Measurements from ENCODE around the gene UBE2J2. TPM values are rescaled to one million over a fixed set of nuclear protein-coding genes. Genes with fewer than 3 reads are reported as not detected.

UBE2J2 gene
- total RNA-seq, 1 experiment from 2014 or later: 182 TPM

GRCh38 chr1:1322418-1322817, 48.8 kb upstream of the UBE2J2 start:
- H3K36me3 ChIP-seq (ENCODE audit: low read depth, low read length): peaks cover 25% of the 10 kb centered on the region; the same call in 1 of the 2 replicates
- intact Hi-C loops (cut with micrococcal nuclease): no loop called here
- H3K9ac ChIP-seq (ENCODE audit: low read length): no peak overlapping the region

GRCh38 chr1:1321477-1321876, 47.8 kb upstream of the UBE2J2 start:
- intact Hi-C loops (cut with micrococcal nuclease): no loop called here
- ChIA-PET CTCF (no interaction called here), POLR2A (ENCODE audit: unreplicated experiment) (no interaction called here)
- Histone ChIP-seq H3K79me2 (ENCODE audit: low read length) (peaks cover 84% of the 10 kb centered on the region), H3K4me2 (ENCODE audit: low read length) (no peak overlapping the region), H4K20me1 (ENCODE audit: low read length) (peaks cover 29% of the 10 kb centered on the region), H3F3A (ENCODE audit: low read length, unreplicated experiment) (peaks cover 9% of the 10 kb centered on the region), H3K4me3 (ENCODE audit: low read length) (no peak overlapping the region), H3K9ac (ENCODE audit: low read length) (no peak overlapping the region), H3K4me1 (ENCODE audit: insufficient read depth, low read length) (peaks cover 50% of the 10 kb centered on the region), H3K27ac (ENCODE audit: low read length) (no peak overlapping the region), H3K9me2 (replicated peaks; ENCODE audit: low read length) (no peaks in the 10 kb centered on the region), H3K9me3 (ENCODE audit: low read length) (no peaks in the 10 kb centered on the region), H3K27me3 (ENCODE audit: low read length) (no peaks in the 10 kb centered on the region), H2AFZ (ENCODE audit: low read length) (no peak overlapping the region), H3K36me3 (ENCODE audit: low read depth, low read length) (peaks cover 25% of the 10 kb centered on the region; the same call in 1 of the 2 replicates)
- DNase-seq (no peak), ATAC-seq (no peak)
- TF ChIP-seq EZH2 (IDR thresholded peaks at IDR 0.05; ENCODE audit: low read length, unreplicated experiment) (no peak), CTCF (conservative IDR thresholded peaks at IDR 0.05; ENCODE audit: low read depth, low read length) (no peak), EZH2phosphoT487 (IDR thresholded peaks at IDR 0.05; ENCODE audit: borderline replicate concordance, low read length) (no peak)
- no TSS peak for BruUV-seq (replicated peaks)

More at GRCh38 chr1:1322418-1322817, 48.8 kb upstream of the UBE2J2 start:
- BruUV-seq (replicated peaks): no TSS peak
- H3K79me2 ChIP-seq (ENCODE audit: low read length): peaks cover 84% of the 10 kb centered on the region
- ChIA-PET CTCF (no interaction called here), POLR2A (ENCODE audit: unreplicated experiment) (no interaction called here)
- no peak overlapping the region for H3K4me2 ChIP-seq (ENCODE audit: low read length)
- H3F3A ChIP-seq (ENCODE audit: low read length, unreplicated experiment): peaks cover 9% of the 10 kb centered on the region
- no peaks in the 10 kb centered on the region for H3K9me2 ChIP-seq (replicated peaks; ENCODE audit: low read length)
- peaks cover 29% of the 10 kb centered on the region for H4K20me1 ChIP-seq (ENCODE audit: low read length)
- H2AFZ ChIP-seq (ENCODE audit: low read length): no peak overlapping the region
- no peak overlapping the region for H3K27ac ChIP-seq (ENCODE audit: low read length)
- no peak for ATAC-seq
- DNase-seq: no peak
- no peaks in the 10 kb centered on the region for H3K27me3 ChIP-seq (ENCODE audit: low read length)
- peaks cover 48% of the 10 kb centered on the region for H3K4me1 ChIP-seq (ENCODE audit: insufficient read depth, low read length)
- H3K4me3 ChIP-seq (ENCODE audit: low read length): no peak overlapping the region
- TF ChIP-seq CTCF (conservative IDR thresholded peaks at IDR 0.05; ENCODE audit: low read depth, low read length) (no peak), EZH2 (IDR thresholded peaks at IDR 0.05; ENCODE audit: low read length, unreplicated experiment) (no peak), EZH2phosphoT487 (IDR thresholded peaks at IDR 0.05; ENCODE audit: borderline replicate concordance, low read length) (no peak)
- no peaks in the 10 kb centered on the region for H3K9me3 ChIP-seq (ENCODE audit: low read length)

GRCh38 chr1:1320666-1321448, 47.2 kb upstream of the UBE2J2 start:
- H3K9me3 ChIP-seq (ENCODE audit: low read length): no peaks in the 10 kb centered on the region
- H3K4me1 ChIP-seq (ENCODE audit: insufficient read depth, low read length): peaks cover 44% of the 10 kb centered on the region
- H3K4me3 ChIP-seq (ENCODE audit: low read length): no peak overlapping the region
- POLR2A ChIA-PET (ENCODE audit: unreplicated experiment): no interaction called here
- TF ChIP-seq EZH2phosphoT487 (IDR thresholded peaks at IDR 0.05; ENCODE audit: borderline replicate concordance, low read length) (no peak), CTCF (conservative IDR thresholded peaks at IDR 0.05; ENCODE audit: low read depth, low read length) (no peak), EZH2 (IDR thresholded peaks at IDR 0.05; ENCODE audit: low read length, unreplicated experiment) (no peak)
- no peak overlapping the region for H3K4me2 ChIP-seq (ENCODE audit: low read length)
- DNase-seq (no peak), ATAC-seq (no peak)
- H3K36me3 ChIP-seq (ENCODE audit: low read depth, low read length): peaks cover 27% of the 10 kb centered on the region; the same call in 1 of the 2 replicates
- CTCF ChIA-PET: no interaction called here
- H3K9ac ChIP-seq (ENCODE audit: low read length): no peak overlapping the region
- H3K27ac ChIP-seq (ENCODE audit: low read length): no peak overlapping the region
- H3K9me2 ChIP-seq (replicated peaks; ENCODE audit: low read length): no peaks in the 10 kb centered on the region
- no peaks in the 10 kb centered on the region for H3K27me3 ChIP-seq (ENCODE audit: low read length)
- H4K20me1 ChIP-seq (ENCODE audit: low read length): peaks cover 29% of the 10 kb centered on the region
- intact Hi-C loops (cut with micrococcal nuclease): no loop called here
- H2AFZ ChIP-seq (ENCODE audit: low read length): no peak overlapping the region
- BruUV-seq (replicated peaks): no TSS peak
- peaks cover 83% of the 10 kb centered on the region for H3K79me2 ChIP-seq (ENCODE audit: low read length)
- H3F3A ChIP-seq (ENCODE audit: low read length, unreplicated experiment): peaks cover 9% of the 10 kb centered on the region

Data from PC-3 (cell line).